ENCODE results near the gene ACOT7.

Gene ACOT7

DNA sequence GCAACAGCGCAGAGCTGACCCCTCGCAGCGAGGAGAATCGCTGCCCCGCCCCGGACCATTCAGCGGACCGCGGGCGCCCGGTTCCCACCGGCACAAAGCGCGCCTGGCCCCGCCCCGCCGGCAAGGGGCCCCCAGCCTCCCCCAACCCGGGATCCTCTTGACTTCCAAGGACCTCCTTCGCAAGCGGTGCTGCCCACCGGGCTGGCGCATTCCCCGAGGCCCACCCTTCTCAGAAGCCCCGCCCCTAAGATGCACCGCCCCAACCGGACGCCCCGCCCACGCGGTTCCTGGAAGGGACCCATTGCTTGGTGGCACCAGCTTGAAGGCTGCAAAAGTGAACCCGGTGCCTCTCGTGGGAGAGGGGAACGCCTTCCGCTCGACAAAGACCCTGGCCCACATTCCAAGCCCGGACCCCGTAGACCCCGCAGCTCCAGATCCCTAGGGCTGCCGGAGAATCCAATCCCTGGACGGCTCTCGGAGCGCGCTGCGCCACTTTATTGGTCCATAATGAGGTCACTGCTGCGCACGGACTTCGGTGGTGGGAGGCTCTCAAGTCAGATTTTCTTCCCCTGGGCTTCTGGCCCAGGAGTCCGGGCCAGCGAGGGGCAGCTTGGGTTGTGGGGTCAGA, 147.6 kb downstream of the ACOT7 start:
- DNase-seq: peak; percentile 26 to 41

DNA sequence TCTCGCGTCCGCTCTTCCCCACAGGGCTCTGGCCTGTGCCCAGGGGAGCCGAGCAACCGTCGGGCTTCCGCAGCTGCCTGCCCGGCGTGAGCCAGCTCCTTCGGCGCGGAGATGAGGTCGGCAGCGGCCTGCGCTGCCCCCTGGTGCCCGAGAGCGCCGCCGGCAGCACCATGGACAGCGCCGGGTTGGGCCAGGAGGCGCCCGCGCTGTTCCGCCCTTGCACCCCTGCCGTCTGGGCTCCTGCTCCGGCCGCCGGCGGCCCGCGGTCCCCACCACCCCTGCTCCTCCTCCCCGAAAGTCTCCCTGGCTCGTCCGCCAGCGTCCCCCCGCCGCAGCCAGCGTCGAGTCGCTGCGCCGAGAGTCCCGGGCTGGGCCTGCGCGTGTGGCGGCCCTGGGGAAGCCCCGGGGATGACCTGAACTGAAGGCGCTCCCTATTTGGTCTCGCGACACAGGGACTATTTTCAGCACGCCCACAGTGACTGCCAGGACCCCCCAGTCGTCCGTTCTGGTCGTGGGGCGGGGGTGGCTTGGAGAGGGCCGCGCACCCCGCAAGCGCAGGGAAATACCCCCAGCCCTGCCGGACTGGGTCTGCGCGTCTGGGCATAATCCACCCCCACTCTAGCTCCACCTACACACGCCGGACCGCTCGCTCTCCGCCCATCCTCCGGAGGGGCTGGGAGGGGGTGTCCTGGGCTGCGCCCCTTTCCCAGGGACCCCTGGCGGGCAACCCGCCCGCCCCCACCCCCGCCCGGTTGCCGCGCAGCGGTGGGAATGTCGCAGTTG, 148.3 kb downstream of the ACOT7 start:
- peak; percentile 76 to 81 for DNase-seq

DNA sequence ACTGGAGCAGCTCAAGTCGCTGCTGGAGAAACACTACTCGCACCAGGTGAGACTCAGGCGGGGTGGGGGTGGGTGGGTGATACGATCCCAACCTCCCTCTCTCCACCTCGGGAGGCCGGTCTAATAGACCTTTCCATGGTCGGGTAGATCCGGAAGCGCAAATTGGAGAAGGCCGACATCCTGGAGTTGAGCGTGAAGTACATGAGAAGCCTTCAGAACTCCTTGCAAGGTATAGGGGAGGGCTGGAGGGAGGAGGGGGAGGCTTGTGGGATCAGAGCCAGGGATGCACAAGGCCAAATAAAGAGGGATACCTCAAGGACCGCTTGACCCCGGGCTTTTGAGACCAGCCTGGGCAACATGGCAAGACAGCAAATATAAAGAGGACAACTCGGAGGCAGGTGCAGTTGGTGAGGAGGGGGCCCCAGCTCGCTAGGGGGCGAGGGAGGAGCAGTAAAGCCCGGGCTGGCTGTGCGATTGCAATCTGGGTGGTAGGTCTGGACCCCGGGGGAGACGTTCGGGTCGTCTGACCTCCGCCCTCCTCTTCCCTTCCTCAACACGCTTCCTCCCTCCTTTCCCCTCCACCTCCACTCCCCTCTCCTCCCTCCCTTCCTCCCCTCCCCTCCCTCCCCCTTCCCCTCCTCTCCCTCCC, 149.0 kb downstream of the ACOT7 start:
- no peak for DNase-seq

DNA sequence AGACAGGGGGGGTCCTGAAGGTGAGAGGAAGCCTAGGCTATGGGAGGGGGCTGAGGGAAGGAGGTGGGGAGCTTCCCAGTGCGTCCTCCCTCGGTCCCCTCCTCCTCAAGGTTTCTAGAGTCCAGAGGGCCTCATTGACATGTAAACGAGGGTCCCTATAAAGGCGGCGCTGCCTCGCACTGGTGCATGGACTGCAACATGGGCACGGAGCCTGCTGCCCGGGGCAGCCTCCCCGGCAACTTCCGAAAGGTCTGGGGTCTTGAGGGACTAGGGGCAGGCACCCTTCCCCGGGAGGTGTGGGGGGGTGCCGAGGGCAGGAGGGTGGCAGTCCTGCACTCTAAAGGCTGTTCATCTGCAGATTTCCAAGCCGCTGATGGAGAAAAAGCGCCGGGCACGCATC, 149.6 kb downstream of the ACOT7 start, which contains the start of gene HES3:
Gene HES3 (plus strand): TSS at position 187 of the 400 bp plus-strand sequence. CDS start 187 bp downstream, at position 374.
- DNase-seq: no peak

DNA sequence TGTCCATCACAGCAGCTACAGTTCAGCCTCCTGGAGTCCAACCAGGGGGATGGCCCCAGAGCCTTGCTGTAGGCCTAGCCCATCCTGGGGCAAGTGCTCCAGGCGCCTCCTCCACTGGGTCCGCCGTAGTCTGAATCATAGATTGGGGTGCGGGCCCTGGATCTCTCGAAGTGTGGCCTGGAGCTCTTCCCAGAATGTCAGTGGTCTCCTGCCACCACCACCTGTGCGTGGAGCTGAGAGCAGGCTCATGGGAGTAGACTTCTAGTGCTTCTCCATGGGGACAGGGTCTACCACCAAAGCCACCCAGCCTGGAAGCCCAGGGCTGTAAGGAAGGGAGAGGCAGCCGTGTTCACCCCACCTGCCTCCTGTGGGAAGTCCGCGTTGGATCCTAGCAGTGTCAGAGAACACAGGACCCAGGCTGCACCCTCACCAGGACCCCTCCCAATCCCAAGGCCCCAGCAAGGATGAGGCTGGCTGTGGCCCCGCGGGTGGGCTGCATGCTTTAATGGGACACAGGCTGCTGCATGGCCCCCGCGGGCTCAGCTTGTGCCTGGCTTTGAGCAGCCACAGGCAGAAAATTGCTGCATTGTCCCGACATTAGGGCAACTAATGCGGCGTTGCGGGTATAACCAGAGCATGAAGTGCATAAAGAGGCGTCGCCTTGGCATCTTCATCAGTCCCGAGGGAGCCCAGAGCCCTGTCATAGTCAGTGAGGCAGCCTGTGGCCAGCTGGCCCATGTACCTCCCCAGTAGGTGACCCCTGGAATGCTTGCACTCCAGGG, 150.3 kb downstream of the ACOT7 start:
- DNase-seq: no peak

DNA sequence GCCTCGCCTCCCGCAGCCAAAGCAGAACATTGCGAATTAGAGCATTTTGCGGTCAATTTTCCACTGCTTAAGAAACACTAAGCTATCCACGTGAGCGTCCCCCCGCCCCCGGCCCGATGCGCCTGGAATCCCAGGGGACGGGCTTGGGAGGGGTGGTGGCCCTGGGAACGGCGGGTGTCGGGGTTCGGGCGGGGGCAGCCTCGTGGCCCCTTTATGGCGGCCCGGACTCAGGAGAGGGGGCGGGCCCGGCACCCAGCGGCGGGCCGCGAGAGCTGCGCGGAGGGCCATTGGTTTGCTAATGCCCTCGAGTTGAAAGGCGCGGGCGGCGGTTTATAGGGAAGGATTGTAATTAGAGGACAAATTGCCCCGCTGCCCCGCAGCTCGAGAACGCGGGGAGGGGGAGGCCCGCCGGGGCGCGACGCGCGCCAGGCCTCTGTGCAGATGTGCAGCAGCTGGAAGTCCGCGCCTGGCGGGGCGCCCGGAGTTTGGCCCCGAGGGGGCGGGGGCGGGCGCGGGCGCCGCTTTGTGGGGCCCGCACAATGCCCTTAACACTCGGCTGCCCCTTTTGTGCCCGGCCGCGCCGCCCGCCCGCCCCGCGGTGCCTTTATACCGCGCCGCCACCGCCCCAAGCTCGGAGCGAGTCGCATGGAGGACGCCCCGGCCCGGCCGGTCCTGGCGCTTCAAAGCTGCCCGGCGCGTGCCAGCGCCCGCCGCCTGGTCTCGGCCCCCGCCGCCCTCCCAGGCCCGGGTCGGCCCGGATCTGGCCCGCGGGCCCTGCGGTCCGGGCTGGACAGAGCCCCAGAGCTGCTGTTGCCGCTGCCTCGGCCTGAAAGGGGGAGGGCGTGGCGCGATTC, 151.5 kb downstream of the ACOT7 start:
- no peak for DNase-seq

DNA sequence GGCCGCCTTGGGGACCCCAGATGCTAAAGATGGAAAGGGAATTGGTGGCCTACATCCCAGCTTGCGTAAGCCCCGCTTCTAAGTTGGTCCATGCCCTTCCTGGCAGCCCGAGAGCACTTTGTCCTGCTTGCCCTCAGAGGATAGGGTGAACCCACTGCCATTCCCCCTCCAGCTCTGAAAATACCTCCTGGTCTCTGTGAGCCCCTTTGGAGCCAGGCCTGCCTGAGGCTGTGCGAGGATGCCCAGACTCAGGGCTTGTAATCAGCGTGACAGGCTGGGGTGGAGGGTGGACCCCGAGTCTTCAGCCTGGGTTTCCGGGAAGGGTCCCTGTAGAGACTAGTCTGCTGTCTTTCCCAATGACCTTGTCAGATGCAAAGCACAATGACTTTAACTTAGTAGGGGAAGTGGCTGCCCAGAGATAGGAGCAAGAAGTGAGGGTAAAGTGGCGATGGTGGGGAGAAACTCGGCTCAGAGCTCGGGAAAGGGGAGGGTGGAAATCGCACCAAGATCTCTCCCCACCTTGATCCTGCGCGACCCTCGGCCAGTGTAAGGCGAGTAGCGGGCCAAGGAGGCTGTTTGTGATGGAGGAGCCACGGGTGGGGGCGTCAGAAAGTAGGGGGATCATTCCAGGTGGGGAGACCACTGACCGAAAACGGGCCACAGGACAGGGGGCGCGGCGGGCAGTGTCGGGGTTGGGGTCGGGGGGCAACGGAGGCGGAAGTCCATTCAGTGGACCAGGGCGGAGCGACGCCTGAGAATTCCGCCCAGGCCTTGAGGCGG, 152.3 kb downstream of the ACOT7 start:
- DNase-seq: no peak

DNA sequence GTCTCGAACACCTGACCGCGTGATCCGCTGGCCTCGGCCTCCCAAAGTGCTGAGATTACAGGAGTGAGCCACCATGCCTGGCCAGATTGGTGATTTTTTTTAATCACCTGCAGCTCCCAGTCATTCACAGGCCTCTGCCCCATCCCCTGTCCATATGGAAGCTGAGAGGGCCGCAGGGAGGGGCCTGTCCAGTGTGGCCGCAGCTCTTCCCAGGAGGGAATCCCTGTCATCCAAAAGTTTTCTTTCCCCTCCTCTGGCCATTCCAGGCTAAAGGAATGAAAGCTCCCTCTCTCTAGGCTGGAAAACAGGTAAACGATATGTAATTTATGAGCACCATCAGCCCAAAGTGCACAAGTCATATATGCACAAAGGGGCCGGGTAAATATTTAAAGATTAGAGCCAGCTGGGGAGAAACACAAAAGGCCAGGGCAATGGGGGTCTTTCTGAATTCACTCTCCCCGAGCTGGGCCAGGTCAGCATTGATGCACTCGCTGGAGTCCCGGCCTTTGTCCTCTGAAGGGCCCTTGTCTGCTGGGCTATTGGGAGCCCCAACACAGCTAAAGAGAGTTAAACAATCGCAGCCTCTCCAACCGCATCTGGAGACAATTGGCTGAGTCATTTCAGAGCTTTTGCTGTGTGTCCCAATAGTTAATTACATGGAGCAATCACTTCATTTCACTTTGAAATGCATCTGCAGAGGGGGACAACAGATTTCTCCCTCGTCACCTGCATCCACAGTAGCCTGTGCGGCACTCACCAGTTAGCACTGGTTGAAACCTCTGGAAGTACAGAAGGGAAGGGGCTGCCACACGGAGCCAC, 153.4 kb downstream of the ACOT7 start:
- no peak for DNase-seq

DNA sequence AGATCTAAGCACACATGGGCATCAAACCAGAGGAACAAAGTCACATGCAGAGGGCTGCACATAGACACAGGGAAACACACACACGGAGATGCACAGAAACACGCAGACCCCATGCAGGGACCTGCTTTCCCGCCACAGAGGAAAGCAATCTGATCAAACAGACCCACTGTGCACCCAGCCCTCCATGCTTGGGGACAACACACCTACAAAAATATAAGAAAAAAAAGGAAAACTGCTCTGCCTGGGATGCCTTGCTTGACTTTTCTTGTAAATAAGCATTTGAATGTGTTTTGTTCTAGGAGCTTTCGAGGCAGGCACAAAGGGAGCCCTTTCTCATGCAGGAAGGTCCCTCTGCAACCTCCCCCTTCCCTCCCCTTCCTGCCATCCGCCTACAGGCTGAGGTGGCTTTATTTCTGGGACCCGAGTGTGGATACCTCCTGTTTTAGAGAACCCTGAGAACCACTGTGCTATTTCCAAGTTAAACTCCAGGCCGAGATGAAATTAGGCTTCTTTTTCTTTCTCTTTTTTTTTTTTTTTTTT, 154.3 kb downstream of the ACOT7 start:
- no peak for DNase-seq

DNA sequence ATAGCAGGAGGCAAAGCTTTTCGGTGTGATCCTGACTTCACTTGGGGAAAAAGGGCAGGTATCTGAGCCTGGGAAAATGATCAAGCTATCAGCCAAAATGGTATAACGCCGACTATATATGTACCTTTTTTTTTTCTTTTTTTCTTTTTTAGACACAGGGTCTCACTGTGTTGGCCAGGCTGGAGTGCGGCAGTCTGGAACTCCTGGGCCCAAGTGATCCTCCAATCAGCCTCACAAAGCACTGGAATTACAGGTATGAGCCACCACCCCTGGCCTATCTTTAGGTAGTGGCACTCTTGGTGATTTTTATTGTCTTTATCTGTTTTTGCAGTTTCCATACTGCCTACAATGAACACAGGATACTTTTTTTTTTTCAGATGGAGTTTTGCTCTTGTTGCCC, 156.5 kb downstream of the ACOT7 start:
- DNase-seq: no peak

DNA sequence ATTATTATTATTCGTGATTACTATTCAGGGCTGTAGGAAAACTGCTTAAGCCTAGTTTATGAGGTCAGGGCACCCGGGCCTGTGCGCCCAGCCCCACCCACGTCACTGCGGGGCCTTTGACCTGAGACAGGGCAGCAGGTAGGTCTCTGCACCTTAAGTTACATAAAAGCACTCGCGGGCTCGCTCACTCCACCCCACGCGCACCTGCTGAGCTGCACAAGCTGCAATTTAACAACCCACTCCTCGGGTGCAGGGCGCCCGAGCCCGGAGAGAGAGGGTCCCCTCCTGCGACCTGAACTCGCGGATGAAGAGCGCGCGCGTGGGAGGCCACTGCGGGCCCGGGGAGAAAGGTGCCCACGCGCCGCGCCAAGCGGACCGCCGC, 158.3 kb downstream of the ACOT7 start:
- DNase-seq: no peak

DNA sequence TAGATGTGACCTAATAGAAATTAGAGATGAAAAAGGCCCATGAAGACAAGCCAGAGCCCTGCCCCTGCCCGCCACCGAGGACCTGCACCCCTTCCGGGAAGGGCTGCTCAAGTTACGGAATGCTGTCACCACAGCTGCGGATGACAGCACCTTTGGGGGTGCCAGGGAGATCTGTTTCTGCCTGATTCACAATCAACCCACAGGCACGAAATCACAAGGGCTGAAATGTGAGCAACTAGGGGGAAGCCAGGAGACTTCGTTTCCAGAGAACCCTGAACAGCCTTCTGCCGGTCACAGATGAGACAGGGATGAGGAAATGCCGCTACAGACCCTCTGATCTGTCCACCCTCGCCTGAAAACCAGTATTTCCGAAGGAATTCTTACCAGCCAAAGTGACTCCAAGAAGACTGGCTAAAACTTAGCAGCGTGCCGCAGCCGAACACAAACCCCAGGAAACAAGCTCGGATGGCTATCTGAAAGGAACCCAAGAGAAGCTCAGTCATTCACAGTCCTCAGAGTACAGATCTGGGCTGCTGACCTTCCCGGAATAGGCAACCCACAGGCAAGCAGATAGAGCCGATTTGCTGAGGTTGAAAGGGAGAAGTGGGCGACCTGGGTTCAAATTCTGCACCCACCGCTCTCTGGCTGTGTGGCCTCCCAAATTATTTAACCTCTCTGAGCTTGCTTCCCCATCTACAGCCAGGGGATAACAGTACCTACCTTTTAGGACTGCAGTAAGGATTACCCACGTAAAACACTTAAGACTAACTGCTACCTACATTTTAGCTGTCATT, 158.9 kb downstream of the ACOT7 start:
- DNase-seq: no peak

DNA sequence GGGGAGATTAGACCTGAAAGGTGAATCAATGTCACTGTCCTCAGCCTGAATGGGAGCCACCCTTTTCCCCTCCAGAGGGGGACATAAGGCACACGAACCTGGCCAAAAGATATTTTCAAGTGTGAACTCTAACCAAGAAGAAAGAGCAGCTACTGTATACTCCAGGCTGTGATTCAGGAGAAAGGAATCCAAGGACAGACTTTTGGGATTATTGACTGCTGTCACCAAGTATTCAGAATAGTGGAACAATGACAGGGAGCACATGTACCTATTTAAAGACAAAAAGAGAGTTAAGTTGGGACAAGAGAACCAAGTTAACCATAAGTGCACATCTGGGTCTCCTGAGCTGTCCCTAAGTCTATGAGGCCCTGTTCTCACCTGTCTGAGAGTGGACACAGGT, 160.2 kb downstream of the ACOT7 start:
- DNase-seq: no peak

DNA sequence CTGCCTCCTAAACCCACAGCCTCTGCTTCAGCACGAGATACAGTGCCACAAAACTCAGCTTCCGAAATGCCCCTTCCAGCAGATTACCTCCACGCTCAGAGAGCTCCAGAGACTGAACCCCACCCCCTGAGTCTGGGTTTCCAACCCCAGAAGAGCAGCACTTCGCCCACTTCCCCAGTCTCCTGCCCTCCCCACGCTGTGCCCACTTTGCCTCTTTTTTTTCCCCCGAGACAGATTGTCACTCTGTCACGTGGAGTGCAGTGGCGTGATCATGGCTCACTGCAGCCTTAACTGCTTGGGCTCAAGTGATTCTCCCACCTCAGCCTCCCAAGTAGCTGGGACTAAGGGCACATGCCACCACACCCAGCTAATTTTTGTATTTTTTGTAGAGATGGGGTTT, 167.9 kb downstream of the ACOT7 start:
- DNase-seq: no peak

DNA sequence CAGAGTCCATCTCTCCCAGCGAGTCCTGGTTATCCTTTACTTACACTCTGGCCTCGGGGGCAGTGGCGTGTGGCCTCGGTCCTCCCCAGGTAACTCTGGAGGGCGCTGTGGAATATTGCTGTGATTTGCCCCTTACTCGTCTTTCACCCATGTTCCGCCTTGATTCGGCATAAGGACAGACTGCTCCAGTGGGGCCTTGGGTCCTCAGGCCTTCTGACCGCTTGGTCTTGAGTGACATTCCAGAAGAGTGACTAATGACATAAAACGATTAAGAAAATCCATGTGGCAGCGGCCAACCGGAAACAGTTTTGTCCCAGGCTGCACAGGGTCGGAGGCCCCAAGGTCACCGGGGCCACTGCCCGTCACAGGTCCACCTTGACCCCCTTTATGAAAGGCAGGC, 168.8 kb downstream of the ACOT7 start:
- DNase-seq: no peak

DNA sequence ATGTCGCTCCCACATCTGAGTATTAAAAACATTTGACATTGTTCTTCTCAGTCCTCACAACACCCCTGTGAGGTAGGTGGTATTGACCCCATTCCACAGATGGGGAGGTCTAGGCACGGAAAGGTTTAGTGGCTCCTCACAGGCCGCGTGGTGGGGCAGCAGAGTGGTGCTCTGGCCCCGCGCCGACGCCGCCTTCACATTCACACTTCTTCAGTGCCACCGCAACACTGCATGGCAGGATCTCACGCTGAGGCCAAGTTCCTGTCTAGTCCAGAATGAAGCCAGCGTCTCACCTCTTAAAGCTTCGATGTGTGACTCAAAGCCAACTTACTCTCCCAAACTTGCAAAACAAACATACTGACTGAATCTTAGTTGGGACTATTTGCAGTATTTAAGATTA, 169.9 kb downstream of the ACOT7 start:
- DNase-seq: no peak

DNA sequence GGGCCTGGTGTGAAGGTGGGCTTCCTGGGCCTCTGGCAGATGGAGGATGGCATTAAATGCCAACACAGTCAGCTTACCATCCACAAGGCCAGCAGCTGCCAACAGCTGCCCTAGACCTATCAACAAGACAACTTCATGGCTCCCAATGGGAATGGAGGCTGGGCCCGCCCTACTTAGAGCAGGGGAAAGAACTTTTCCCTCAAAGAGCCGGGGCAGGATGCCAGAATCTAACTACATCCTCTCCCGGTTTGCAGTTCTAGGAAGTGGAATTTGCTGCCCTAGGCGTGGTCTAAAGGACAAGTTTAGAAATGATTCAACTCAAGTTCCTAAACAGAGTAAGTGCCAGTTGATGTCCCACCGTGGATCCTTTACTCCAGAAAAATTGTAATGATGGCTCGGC, 170.9 kb downstream of the ACOT7 start:
- no peak for DNase-seq

DNA sequence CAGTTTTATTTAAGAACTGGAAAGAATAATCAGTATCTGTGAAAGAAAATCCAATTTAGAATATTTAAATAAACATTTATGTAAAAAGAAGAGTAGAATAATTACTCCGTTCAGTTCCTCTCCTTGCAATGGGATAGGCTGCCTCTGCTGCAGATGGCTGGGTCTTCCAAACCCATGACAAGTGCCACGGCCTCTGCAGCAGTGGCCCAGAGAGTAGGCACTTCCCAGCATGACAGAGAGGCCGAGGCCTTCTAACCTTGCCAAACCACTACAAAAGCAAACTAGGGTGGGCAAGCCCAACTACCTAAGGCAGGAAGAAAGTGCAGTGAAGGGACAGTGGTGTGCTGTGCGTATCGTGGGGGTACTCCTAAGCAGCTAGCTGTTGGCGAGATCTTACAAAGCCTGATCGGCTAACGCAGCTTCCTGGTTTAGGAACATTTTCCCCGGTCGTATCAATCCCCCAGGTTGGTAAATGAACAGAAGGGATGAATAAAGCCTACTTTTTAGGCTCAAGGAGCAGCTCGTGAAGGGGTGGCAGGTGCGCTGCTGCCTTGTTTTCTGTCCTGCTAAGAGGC, 172.3 kb downstream of the ACOT7 start:
- DNase-seq: no peak

DNA sequence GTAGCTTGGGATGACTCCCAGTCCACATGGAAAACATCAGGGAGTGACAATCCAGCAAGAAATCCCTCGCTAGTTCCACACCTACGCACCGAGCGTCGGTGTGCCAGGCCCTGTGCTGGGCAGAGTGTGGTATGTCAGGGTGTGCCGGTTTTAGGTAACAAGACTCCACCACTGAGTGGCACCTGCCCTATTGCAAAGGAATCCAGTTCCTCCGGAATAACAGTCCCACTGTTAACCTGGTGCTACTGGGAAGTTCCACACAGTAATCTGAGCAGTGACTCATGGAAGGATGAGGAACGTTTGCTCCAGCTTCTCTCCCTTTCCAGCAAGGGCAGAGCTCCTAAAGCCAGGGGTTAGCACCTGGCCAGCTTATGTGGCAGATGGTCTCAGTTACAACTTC, 173.3 kb downstream of the ACOT7 start:
- no peak for DNase-seq

Measured in CD4-positive, alpha-beta T cell treated with Interleukin-1 beta for 1 hour (primary cell).